GM21381 (cell line): ENCODE results near the gene CD274.
A peak's percentile ranks its signal among the peaks of the same experiment; 100 is the strongest.
"Not testable (repeated sequence)": the region's sequence is repeated elsewhere in the genome, so short reads cannot be mapped to it uniquely, and the experiment has no call there.

Experiments used
- ATAC-seq: cut with Tn5 transposase; IDR thresholded peaks from one replicate; pipeline ENCODE4 v1.9.1; 2021; ENCODE audit warnings: mild to moderate bottlenecking, moderate library complexity; ENCODE audit not compliant: unreplicated experiment

Gene CD274

DNA sequence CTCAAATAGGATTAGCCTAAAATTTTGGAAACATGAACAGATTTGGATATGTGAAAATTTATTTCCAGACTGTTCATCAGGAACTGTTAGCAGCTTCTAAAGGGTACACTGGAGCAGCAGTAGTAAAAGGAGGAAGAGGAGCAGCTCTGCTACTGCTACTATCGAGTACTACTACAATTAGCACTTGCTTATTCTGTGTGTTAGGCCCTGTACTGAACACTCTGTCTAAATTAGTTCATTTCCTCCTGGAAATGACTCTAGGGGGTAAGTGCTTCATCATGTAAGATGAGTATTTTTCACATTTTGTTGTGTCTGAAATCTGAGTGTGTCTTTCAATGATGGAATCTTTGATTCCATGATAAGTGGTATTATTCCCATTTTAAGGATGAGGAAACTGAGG lies 9.8 kb downstream of the CD274 start:
- ATAC-seq: no peak

DNA sequence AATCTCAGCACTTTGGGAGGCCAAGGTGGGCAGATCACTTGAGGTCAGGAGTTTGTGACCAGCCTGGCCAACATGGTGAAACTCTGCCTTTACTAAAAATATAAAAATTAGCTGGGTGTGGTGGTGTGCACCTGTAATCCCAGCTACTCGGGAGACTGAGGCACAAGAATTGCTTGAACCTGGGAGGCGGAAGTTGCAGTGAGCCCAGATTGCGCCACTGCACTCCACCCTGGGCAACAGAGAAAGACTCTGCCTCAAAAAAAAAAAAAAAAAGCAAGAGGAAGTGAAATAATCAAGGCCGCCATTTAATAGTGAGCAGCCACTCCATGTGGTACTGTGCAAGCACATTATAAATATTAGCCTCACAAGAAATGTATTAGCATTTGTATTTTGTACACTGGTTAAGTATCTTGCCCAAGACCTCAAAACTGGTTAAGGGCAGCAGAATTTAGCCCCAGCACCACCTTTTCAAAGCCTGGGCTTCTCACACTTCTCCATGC lies 14.5 kb downstream of the CD274 start:
- ATAC-seq: not testable (repeated sequence)

DNA sequence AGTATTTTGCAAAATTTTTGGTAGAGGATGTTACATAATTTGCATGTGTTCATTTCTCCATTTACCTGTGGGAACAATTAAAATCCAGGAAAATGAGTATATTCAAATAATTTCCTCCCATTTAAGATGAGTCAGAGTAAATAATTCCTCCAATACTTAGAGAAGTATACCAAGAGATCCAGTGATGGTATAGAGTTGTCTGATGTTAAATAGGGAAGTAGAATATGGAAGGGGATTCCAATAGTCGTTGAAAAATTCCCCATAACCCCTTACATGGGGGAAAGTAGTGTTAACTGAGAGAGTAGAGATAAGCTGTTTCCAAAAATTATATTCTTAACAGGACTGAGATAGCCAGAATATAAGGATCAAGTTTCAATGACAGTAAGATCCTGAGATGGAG lies 15.7 kb downstream of the CD274 start:
- no peak for ATAC-seq

DNA sequence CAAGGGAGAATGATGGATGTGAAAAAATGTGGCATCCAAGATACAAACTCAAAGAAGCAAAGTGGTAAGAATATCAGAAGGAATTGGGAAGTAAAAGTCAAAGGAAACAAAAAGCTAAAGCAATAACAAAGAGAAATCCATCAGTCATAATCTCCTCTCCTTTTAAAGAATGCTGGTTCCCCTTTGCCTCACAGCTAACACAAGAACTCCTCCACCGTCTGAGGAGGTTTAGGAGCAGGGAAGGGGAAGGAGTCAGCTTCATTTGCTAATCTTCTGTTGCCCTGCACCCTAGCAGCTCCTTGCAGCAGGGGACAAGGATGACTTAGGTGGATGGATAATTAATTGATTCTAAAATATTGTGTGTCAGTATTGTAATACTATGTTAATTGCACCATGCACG lies 16.4 kb downstream of the CD274 start:
- no peak for ATAC-seq

DNA sequence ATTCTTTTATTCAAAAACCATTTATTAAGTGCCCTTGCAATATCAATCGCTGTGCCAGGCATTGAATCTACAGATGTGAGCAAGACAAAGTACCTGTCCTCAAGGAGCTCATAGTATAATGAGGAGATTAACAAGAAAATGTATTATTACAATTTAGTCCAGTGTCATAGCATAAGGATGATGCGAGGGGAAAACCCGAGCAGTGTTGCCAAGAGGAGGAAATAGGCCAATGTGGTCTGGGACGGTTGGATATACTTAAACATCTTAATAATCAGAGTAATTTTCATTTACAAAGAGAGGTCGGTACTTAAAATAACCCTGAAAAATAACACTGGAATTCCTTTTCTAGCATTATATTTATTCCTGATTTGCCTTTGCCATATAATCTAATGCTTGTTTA lies 18.5 kb downstream of the CD274 start:
- ATAC-seq: no peak

DNA sequence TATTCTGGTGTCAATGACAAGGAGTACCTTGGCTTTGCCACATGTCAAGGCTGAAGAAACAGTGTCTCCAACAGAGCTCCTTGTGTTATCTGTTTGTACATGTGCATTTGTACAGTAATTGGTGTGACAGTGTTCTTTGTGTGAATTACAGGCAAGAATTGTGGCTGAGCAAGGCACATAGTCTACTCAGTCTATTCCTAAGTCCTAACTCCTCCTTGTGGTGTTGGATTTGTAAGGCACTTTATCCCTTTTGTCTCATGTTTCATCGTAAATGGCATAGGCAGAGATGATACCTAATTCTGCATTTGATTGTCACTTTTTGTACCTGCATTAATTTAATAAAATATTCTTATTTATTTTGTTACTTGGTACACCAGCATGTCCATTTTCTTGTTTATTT lies 19.8 kb downstream of the CD274 start:
- no peak for ATAC-seq

DNA sequence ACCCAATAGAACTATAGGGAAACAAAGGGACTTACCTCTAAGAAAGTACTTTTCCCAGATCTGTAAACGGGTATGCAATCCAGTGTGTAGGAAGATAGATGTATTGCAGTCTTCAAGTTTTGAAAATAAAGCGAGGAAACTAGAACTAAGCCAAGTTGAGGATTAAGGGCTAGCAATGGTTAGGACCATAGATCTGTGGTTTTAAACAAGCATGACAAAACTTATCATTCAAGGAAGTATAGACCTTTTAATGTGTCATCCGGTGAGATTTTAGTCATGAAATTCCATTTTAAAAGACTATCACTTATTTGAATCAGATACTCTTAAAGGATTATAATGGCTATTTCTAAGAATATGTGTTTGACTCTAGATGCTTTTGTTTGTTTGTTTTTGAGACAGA lies 20.5 kb downstream of the CD274 start:
- no peak for ATAC-seq

DNA sequence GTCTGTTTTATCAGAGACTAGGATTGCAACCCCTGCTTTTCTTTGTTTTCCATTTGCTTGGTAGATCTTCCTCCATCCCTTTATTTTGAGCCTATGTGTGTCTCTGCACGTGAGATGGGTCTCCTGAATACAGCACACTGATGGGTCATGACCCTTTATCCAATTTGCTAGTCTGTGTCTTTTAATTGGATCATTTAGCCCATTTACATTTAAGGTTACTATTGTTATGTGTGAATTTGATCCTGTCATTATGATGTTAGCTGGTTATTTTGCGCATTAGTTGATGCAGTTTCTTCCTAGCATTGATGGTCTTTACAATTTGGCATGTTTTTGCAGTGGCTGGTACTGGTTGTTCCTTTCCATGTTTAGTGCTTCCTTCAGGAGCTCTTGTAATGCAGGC lies 25.3 kb downstream of the CD274 start:
- ATAC-seq: not testable (repeated sequence)

DNA sequence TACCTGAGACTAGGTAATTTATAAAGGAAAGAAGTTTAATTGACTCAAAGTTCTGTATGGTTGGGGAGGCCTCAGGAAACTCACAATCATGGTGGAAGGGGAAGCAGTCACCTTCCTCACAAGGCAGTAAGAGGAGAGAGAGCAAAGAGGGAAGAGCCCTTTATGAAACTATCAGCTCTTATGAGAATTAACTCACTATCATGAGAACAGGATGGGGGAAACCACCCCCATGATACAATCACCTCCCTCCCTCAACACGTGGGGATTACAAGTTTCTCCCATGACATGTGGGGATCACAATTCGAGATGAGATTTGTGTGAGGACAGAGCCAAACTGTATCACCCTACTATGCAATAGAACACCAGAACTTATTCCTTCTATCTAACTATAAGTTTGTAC lies 27.9 kb downstream of the CD274 start:
- peak; percentile 44 for ATAC-seq

DNA sequence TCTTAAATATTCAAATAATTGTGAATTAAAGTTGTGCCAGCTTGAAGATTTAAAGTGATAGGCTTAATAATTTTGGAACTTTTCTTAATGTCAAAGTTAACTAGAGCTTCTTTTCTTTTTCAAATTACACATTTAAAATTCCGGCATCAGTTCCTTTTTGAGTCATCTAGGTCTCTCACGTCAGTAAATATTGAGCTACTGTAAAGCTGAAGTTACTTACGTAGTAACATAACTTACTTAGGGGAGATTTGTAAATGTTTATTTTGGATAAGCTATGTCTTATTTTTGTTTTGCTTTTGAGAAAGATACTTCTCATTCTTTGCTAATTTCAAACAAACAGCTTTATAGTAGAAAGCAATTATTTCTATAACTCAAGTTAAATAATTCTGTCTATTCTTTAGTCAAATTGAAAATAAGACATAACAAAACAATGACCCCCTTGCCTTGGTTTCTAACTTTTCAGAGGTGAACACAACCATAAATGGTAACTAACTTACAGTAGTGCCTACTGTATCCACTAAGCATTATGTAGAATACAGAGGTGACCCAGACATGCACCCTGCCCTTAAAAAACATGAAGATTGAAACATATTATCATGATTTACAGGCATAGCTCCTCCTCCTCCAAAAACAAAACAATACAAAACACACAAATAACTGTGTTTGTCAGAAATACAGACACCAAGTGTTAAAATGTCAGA lies 29.8 kb downstream of the CD274 start:
- ATAC-seq: peak; percentile 43

DNA sequence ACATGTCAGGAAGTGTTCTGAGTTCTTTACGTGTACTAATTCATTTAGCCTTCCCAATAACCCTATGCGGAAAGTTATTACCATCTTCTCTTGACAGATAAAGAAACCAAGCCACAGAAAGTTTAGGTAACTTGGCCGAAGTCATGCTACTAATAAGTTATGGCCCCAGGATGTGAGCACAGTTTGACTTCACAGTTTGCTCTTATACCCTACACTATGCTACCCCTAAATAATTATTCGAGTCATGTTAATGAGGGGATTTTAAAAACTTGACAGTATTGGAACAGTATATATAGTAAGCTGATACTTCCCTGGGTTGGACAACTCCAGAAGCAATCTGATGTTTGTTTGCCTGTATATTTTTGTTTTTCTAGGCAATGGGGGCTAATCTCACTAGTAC lies 30.6 kb downstream of the CD274 start:
- ATAC-seq: peak; percentile 34

DNA sequence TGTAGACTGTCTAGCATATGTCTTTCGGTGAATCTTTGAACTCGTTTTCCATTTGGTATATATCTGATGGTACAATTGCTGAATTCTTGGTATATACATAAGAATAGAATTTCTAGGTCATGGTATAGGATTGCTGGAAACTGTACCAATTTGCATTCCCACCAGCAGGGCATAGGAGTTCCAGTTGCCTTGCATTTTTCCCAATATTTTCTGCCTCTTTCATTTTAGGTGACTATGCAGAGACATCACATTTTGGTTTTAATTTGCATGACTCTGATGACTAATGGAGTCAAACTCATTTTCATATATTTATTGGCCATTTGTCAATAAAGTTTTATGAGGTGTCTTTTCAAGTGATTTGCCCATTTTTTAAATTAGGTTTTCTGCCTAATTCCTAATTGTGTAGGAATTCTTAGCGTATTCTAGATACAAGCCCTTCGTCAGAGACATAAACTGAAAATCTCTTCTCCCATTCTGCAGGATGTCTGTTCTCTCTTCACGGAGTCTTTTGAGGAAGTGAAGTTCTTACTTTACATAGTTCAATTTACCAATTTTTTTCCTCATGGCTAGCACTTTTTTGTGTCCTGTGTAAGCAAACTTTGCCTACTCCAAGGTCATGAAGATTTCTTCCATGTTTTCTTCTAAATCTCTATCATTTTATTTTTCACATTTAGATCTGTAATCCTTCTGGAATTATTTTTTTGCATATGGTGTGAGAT lies 31.1 kb downstream of the CD274 start:
- ATAC-seq: no peak

DNA sequence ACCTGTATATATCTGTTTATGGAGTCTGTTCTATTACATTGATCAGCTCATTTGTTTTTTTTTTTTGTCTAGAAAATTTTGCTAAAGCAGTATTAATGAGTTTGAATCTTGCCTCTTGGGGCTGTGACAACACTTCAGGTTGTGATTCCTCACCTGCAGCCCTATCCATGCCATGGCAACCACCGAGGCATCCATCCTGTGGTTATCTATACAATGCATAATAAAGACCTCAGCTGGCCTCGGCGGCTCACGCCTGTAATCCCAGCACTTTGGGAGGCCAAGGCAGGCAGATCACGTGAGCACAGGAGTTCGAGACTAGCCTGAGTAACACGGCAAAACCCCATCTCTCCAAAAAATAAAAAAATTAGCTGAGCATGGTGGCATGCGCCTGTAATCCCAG lies 31.9 kb downstream of the CD274 start:
- ATAC-seq: no peak

DNA sequence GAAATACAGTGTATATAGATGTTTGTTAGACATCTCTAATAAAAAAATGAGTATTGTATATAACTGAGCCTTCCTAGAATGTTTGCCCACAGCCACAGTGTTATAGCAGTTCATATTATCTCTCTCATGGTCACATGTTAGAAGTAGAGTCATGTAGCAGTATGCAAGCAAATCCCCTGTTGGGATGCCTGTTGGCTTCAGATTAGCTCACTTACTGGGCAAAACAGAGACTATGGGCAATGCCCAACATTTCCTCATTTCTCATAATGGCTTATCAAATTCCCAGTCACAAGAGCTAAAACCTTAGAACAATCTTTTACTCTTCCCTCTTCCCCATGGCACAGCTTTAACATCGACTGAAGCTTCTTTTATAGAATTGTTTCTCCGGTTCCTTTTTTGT lies 33.0 kb downstream of the CD274 start:
- ATAC-seq: no peak

DNA sequence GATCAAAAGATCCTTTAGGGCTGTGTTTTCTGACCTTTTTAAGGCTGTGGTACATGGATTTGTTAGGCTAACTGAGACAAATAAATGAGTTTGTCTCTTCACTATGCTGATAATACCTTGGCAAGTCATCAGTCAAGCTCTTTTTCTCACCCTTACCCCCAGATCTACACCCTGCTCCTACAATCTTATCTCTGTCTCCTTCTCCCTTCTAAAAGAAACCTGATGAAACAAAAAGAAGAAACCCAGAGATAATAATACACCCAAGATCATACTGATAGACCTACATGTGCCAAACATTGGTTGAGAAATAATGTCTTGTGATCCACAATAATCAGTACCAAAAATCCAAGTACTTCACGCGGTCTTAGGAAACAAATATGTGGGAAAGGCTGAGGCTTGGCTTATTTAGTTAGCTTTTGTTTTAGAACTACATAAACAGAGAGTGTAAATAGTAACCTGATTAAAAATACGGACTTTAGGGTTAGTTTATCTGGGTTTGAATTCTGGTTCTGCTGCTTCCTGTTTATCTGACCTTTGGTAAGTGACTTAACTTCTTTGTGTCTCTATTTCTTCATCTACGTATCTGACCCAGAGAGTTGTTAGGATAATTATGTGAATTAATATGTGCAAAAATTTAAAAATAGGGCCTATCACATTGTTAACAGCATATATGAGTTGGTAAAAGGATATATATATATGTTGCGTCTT lies 35.2 kb downstream of the CD274 start:
- ATAC-seq: no peak

DNA sequence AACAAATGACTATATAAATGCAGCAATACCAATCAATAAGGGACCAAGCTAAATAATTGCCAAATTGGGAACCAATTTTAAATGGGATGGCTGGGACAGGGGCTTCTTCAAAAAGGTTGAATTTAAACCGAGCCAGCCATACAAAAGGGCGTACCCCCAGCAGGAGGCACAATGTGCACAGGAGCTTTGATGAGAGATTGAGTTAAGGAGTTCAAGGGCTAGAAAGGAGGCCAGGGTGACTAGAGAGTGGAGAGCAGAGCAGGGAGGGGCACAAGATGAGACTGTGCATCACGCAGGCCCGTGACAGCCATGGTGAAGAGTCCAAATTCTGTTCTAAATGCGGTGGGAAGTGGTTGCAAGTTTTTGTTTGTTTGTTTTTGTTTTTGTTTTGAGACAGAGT lies 36.6 kb downstream of the CD274 start:
- no peak for ATAC-seq

DNA sequence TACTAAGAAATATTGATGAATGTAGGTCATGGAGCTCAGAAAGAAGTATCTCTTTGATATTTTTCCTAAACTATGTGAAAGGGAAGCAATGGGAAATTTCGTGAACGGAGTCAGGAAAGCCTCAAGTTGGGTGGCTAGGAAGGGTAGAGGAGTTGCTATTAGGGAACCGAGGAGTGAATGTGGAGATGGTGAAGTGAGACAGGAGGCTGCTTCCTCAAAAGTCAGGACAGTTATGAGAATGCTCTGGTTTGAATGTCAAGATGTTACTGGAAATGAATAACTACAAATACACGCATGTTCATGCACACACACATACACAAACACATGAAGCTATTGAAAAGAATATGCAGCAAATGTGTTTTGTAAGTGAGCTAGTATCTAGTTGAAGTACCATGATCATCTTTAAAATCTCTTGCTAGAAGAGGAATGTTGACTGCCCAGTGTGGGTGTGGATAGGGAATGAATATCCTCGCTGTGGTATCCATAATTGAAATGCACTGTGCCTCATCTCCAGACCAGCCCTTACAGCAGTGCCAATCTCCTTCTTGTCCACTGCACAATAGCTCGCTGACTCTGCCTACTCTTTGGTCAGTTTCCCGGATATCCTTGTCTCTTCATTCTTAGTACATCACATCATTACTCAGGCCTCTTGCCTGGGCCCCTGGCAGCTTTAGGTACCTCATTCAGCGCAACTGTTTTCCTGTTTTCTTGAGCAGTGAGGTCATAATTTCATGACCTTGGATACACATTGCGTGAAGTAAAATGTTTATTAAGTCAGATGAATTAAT lies 38.1 kb downstream of the CD274 start:
- ATAC-seq: no peak

DNA sequence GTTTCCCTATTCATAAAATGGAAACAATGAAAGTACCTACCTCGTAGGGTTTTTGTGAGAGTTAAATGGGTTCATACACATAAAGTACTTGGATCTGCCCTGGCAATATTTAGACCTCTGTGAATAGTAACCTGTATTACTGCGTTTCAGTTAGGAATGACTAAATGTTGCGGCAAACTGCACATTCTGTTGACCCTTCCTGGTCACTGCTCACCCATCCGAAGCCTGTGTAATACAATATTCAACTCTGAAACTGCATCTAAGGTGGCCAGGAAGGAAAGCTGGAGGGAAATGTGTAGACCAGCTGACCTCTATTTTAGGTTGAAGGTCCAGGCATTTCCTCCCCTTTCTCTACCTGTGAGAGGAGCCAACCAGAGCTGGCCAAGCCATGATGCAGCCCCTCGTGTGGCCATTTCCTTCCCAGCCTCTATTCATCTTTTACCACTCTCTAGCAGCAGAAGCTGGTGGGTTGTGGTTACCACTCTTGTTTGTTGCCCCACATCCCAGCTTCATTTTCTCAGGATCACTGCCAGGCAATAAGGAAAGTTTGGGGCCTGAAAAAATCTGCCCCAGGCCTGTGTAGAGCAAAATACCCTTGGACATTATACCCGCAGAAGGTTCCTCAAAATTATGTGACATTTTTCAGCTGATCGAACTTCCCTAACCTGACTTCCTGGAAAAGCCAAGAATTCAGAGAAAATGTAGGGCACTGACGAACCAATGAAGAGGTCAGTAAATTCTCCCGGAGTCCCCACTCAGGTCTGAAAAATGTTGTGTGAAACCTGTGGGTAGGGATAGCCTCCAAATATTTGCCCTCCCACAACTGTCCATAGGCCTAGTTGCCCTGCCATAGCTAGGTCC lies 39.5 kb downstream of the CD274 start:
- ATAC-seq: no peak

DNA sequence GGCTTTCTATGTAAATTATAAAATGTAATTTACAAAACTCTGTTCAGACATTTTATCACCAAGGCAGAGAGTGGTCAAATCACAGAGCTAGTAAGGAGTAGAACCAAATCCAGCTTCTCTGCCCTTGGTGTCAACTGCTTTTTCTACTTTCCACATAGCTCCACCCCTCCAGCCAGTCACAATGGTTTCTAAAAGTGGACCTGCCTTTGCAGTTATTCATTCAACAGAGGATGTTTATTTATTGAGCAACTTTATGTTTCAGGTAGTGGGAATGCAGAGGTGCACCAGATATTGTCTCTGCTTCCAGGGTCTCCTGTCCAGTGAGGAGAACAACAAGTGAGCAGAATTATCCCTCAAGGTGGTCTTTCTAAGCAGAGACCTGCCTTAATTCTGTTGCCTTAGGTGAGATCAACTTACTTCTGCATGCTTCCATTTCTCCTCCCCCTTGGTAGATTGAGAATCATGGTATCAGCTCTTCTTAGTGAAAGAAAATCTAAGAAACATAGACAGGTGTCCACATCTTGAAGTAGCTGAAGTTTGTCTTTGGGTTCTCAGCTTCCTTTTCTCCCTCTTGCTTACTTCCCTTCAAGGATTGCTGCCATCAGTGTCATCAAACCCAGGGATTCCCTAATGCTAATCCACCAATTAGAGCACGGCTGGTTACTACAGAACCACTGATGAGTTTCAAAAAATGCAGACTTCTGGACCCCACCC lies 42.8 kb downstream of the CD274 start:
- no peak for ATAC-seq
